Myometrial cell (primary cell): Measurements from ENCODE around the gene ZNF740. TPM values are rescaled to one million over a fixed set of nuclear protein-coding genes. Genes with fewer than 3 reads are reported as not detected.

Source experiments
- total RNA-seq: library from RNA; depleted of rRNA; stranded (reverse); fragments of >200 nt; gene quantifications from 2 replicates; pipeline ENCODE4 v1.2.3, GENCODE V29; 2015

ZNF740 gene, protein sequence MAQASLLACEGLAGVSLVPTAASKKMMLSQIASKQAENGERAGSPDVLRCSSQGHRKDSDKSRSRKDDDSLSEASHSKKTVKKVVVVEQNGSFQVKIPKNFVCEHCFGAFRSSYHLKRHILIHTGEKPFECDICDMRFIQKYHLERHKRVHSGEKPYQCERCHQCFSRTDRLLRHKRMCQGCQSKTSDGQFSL
- total RNA-seq = 6.3 and 6.6 TPM in 2 replicates

DNA sequence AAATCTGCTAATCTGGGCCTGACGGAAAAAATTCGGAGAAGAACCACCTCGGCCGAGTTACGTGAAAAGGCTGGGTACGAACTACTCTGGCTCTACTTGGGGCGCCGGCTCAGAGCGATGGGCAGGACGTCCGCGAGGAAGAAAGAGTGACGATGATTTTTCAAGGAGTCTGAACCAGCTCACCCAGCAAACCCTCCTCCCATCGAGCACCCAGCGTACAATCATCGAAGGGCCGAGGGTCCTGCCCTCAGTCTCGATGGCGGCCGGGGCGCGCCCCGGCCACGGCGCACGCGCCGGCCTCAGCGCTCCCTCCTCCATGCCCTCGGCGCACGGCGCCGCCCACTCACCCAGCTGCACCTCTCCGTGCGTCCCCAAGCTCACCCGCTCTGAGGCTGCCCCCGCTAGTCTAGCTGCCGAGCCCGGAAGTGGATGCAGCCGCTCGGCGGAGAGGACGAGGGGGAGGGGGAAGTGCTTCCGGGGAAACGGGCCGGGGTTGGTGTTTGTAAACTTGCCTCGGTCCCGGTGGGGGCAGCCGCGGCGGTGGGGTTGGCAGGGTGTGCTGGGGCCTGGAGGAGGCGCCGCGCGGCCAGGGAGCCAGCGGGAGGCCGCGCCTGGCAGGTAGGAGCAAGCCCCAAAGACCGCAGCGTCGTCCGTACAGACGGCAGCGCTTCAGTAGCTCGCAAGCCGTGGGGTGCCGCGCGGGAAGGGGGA, at the start of gene ZNF740, which contains the start of gene CSAD:
Gene ZNF740, plus strand, starts transcription at position 503 of the 711 bp plus-strand sequence. CDS start 1,262 bp downstream, outside the sequence.
Gene CSAD, minus strand, starts transcription at position 706 of the 711 bp plus-strand sequence. CDS start 7,455 bp downstream, outside the sequence.

DNA sequence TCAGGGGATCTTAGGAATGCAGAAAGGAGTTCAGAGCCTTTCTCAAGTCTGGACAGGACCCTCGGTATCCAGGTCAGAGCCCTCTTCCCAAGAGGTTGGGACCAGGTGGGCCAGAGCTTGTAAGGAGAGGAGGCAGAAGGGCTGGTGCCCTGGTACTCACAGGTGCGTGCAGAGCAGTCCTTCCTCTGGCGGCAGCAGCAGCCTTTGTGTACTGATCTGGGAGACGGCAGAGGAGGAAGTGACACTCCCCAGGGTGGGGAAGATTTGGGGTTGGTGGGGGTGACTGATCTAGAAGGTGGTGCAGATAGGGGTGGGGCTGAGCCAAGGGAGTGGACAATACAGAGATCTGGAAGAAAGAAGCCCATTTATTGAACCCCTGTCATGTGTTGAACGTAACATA, 26.5 kb downstream of the ZNF740 start, which contains the start of gene ITGB7:
Gene ITGB7, minus strand, starts transcription at position 210 of the 400 bp plus-strand sequence. CDS start 6,808 bp downstream, outside the sequence.

DNA sequence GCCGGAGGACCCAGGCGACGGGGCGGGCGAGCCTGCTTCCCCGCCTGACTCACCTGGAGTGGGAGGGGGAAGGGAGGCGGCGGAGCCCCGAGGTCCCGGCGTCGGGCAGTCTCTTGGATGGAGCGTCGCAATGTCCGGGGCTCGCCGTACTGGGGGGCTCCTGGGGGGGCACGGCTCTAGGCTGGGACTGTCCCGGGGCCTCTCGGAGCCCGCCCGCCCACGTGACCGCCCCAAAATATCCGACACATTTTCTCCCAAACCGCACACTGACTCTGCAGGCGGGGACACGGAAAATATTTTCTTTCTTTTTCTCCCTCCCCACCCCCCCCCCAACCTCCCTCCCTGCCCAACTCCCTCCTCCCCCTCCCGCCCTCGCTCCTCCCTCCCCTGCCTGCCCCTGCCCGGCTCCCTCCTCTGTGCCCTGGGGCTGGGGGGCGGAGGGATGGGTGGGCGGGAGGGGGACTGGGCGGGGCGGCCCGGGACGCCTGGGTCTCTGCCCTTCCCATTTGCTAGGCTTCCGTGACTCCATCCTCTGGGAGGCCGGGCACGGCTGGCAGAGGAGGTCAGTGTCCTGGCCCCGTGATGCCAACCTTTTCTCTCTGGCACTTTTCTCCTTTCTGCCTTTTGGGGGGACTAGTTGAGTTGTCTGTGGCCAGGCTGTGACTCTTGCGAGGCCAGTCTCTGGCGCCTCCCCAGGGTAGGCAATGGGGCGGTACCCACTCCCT, 51.6 kb downstream of the ZNF740 start, which contains the start of gene RARG:
Gene RARG, minus strand, starts transcription at position 289 of the 725 bp plus-strand sequence. CDS start 4,664 bp downstream, outside the sequence.

Other genes starting within 250 kb of the ZNF740 start
- gene KRT18, start 231.6 kb upstream of the ZNF740 start, total RNA-seq = 1,160 and 1,174 TPM in 2 replicates
- gene EIF4B, start 174.3 kb upstream of the ZNF740 start, total RNA-seq = 422 and 508 TPM in 2 replicates
- gene TNS2, start 130.7 kb upstream of the ZNF740 start, total RNA-seq = 80.5 and 88.8 TPM in 2 replicates
- gene SPRYD3, start 101.3 kb upstream of the ZNF740 start, total RNA-seq = 28.5 and 44.1 TPM in 2 replicates
- 1,168 and 1,628 TPM in 2 replicates for gene IGFBP6, start 83.1 kb upstream of the ZNF740 start, total RNA-seq
- 0.18 and 0.29 TPM in 2 replicates for gene SOAT2, start 77.2 kb upstream of the ZNF740 start, total RNA-seq
- gene CSAD, start 203 bp downstream of the ZNF740 start, total RNA-seq = 3.5 and 6.6 TPM in 2 replicates
- gene ITGB7, start 26.5 kb downstream of the ZNF740 start, total RNA-seq = 0.71 TPM in 1 of 2 replicates, not detected in the other
- gene RARG, start 51.5 kb downstream of the ZNF740 start, total RNA-seq = 37.7 and 49.9 TPM in 2 replicates
- gene ESPL1, start 87.6 kb downstream of the ZNF740 start, total RNA-seq = 7.2 and 8.2 TPM in 2 replicates
- 498 and 536 TPM in 2 replicates for gene PFDN5, start 114.8 kb downstream of the ZNF740 start, total RNA-seq
- gene MYG1, start 119.0 kb downstream of the ZNF740 start, total RNA-seq = 106 and 127 TPM in 2 replicates
- 75.5 and 86.8 TPM in 2 replicates for gene AAAS, start 140.9 kb downstream of the ZNF740 start, total RNA-seq
- not detected in 2 replicates for gene SP7, start 155.6 kb downstream of the ZNF740 start, total RNA-seq
- gene SP1, start 199.5 kb downstream of the ZNF740 start, total RNA-seq = 42.7 and 46.1 TPM in 2 replicates
- not detected in 2 replicates for gene AMHR2, start 243.1 kb downstream of the ZNF740 start, total RNA-seq